Stimulated activated CD4-positive, alpha-beta T cell treated with anti-CD3 and anti-CD28 coated beads, TNF-alpha, amount 100 ng/mL, for 1 hour (primary cell): ENCODE data around the gene MAP2K7.
"Not testable (repeated sequence)": the region's sequence is repeated elsewhere in the genome, so short reads cannot be mapped to it uniquely, and the experiment has no call there.

ENCODE experiments used
- DNase-seq, 3 donors: peaks; one replicate each; pipeline ENCODE4 v3.0.0-alpha.2; 2020; ENCODE audit warnings: low read depth in 3 of 3, low spot score in 1 of 3

MAP2K7 gene

GRCh38 chr19:7928741-7929701 lies 25.3 kb downstream of the MAP2K7 start:
- DNase-seq = peak in 1 of 3 donors; percentile 39

- not testable (repeated sequence) for DNase-seq
Observed at GRCh38 chr19:7930030-7930429, 26.4 kb downstream of the MAP2K7 start.

- DNase-seq = no peak
Observed at GRCh38 chr19:7930765-7931164, 27.1 kb downstream of the MAP2K7 start.

GRCh38 chr19:7931221-7932061 lies 27.8 kb downstream of the MAP2K7 start:
- no peak for DNase-seq

- no peak for DNase-seq
Observed at GRCh38 chr19:7932276-7932929, 28.7 kb downstream of the MAP2K7 start.

GRCh38 chr19:7932930-7933300 lies 29.2 kb downstream of the MAP2K7 start:
- DNase-seq = no peak

GRCh38 chr19:7933411-7933810 lies 29.7 kb downstream of the MAP2K7 start:
- DNase-seq = no peak

- DNase-seq = no peak
Observed at GRCh38 chr19:7933828-7934725, 30.4 kb downstream of the MAP2K7 start.

- no peak for DNase-seq
Observed at GRCh38 chr19:7934766-7935165, 31.1 kb downstream of the MAP2K7 start.

- no peak for DNase-seq
Observed at GRCh38 chr19:7940841-7941240, 37.2 kb downstream of the MAP2K7 start.

- no peak for DNase-seq
Observed at GRCh38 chr19:7941895-7942596, 38.4 kb downstream of the MAP2K7 start.

- DNase-seq = no peak
Observed at GRCh38 chr19:7942981-7943443, 39.3 kb downstream of the MAP2K7 start.

- DNase-seq = peak; percentile 95 to 97 (median 95)
Observed at GRCh38 chr19:7943444-7944176, 39.9 kb downstream of the MAP2K7 start, which contains the start of gene TIMM44. TIMM44 (minus strand) TSS chr19:7943666; CDS start chr19:7943651, 15 bp downstream.

GRCh38 chr19:7944177-7944761 lies 40.6 kb downstream of the MAP2K7 start:
- peak; percentile 64 to 80 (median 71) for DNase-seq

- DNase-seq = no peak
Observed at GRCh38 chr19:7947939-7948338, 44.3 kb downstream of the MAP2K7 start.

GRCh38 chr19:7953060-7953459 lies 49.4 kb downstream of the MAP2K7 start:
- DNase-seq = no peak

- no peak for DNase-seq
Observed at GRCh38 chr19:7953576-7953975, 49.9 kb downstream of the MAP2K7 start.

- no peak for DNase-seq
Observed at GRCh38 chr19:7955696-7956095, 52.0 kb downstream of the MAP2K7 start.
